ENCODE measurements around the gene DCLK2.

GRCh38 chr4:150050566-150050965 is 27.7 kb upstream of the DCLK2 start:
- TF ChIP-seq CTCF (conservative IDR thresholded peaks at IDR 0.05; ENCODE audit: low read depth, low read length) (no peak), FOS (IDR thresholded peaks at IDR 0.05; ENCODE audit: low read depth, low read length) (no peak), POLR2A (IDR thresholded peaks at IDR 0.05; ENCODE audit: low read depth, low read length) (no peak), BHLHE40 (IDR thresholded peaks at IDR 0.05; ENCODE audit: low read depth, low read length) (no peak), MAZ (IDR thresholded peaks at IDR 0.05; ENCODE audit: borderline replicate concordance, low read depth, low read length) (no peak), SMC3 (IDR thresholded peaks at IDR 0.05; ENCODE audit: low read depth, low read length) (no peak), USF2 (IDR thresholded peaks at IDR 0.05; ENCODE audit: low read depth, low read length) (no peak), CEBPB (IDR thresholded peaks at IDR 0.05; ENCODE audit: low read depth, low read length) (no peak), RAD21 (IDR thresholded peaks at IDR 0.05; ENCODE audit: low read length) (no peak), RFX5 (IDR thresholded peaks at IDR 0.05; ENCODE audit: low read depth, low read length) (no peak), MAFK (IDR thresholded peaks at IDR 0.05; ENCODE audit: low read depth, low read length) (no peak), ELK1 (IDR thresholded peaks at IDR 0.05; ENCODE audit: borderline replicate concordance, low read depth, low read length) (no peak), RCOR1 (IDR thresholded peaks at IDR 0.05; ENCODE audit: insufficient replicate concordance, low read length) (no peak)

All from IMR-90 (cell line).